Activated CD4-positive, CD25-positive, alpha-beta regulatory T cell treated with anti-CD3 and anti-CD28 coated beads, Interleukin-2, amount 50 U/mL, for 16 hours (primary cell): Measurements from ENCODE around the gene VEGFD.
"Not testable (repeated sequence)": the region's sequence is repeated elsewhere in the genome, so short reads cannot be mapped to it uniquely, and the experiment has no call there.

Experiments
- DNase-seq: peaks from one replicate; pipeline ENCODE4 v3.0.0-alpha.2; 2020; ENCODE audit warnings: low read depth, low spot score

VEGFD gene

DNA sequence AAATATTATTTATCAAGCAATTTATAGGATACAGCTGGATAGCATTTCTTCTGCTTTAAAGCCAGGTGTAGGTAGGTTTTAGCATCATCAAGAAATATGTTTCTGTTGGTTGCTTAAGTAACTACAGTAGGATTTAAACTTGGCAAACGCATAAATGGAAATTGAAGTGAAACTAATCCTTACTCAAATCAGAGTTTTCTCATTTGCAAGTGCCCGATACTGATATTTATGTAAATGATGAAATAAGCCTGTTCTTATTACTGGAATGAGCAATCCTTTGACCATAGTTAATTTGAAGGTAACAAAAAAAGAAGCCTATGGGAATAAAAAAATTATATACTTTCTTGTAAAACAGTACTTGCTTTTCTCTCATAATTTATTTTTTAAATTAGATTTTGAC lies 25.7 kb downstream of the VEGFD start:
- no peak for DNase-seq

DNA sequence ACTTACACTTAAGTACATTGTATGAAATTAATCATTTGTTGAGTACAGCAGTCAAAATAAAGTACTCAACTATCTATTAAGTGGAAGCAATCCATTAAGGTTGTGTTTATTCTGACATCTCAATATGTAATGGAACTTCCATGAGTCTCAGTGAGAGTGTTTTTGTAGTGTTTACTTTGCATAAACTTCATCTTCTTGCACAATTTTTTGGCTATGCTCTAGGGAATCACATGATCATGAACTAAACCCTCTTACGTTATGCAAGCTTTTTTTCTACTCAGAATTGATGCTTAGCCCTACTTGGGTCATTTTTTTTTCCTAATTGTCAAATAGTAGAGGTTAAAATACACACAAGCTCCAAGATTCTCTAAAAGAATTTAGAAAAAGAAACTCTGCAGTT lies 27.8 kb downstream of the VEGFD start:
- no peak for DNase-seq

- no peak for DNase-seq
These were observed 33.8 kb downstream of the VEGFD start for GRCh38 chrX:15350329-15350996.

GRCh38 chrX:15349046-15349445 lies 35.2 kb downstream of the VEGFD start:
- DNase-seq, result no peak

DNA sequence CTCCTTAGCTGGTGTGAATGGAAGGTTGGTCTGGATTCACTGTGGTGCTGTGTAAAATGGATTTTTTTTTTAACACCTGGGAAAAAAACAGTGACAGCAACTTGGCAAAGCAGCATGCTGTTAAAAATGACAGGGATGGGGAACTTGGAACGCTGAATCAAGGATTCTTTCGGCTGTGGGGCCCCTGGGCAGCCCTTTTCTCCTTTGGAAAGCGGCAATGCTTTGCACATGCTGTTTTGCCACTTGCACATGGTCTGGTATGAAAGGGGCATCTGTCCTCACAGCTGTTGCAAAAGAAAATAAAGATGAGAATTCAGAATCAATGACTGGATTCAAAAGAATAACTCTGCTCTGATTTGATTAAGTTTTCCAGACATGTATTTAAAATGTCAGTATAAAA lies 38.2 kb downstream of the VEGFD start:
- no peak for DNase-seq

DNA sequence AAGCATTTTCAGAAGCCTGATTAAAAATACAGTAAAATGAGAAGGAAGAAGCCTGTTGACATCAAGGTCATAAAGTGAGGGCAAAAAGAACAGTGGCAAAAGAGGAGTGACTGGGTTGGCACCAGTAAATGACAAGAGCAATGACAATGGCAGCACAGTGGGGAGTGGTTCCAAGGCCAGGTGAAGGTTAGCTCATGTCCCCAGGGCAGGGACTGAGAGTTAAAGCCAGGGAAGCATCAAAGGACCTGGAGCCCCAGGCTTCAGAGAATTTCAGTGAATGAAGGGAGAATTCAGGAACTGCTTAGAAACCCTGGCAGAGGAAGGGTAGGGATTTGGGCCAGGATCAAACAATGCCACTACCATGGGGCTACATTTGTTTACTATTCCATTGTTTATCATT lies 40.1 kb downstream of the VEGFD start:
- no peak for DNase-seq

GRCh38 chrX:15343075-15343476 lies 41.1 kb downstream of the VEGFD start:
- DNase-seq, result no peak

DNA sequence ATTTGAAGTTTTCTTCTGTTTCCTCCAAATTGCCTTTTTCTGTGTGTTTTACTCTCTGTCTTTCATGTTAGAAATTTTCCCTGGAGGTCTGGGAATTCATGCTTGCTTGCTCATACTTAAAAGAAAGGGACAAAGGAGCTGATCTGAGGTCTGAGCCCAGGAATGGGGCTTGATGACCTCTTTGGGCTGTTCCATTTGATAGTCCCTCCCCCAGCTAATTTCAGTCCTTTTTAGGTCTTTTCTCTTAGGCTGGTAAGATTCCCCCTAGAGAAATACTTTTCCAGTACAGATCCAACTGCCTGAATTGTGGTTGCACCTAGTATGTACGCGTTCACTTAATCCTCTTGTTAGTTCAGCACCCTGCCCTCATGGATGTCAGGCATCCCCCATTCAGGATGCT lies 43.3 kb downstream of the VEGFD start:
- DNase-seq, result no peak

DNA sequence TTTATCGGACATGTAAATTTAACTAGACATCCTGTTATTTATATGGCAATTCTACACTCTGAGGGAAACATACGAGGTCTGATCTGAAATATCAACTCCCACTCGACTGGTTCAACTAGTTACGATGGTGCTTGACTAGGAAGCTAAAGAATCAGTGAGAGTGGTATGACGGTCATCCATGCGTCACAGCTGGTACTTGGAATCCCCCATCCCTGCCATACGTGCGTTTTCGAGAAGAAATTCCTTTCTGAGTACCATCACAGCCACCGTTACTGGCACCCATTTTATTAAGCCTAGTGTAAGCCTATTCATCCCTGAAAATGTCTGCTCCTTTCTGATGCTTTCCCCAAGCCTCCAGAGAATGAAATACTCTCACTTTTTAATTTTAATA lies 48.2 kb downstream of the VEGFD start:
- peak; percentile 10 for DNase-seq

- peak; percentile 85 for DNase-seq
These were observed 48.8 kb downstream of the VEGFD start, which contains the start of gene PIGA for GRCh38 chrX:15335135-15336022. Gene PIGA, minus strand, starts transcription at chrX:15335523. Its CDS starts 3,593 bp downstream, at chrX:15331930.

- no peak for DNase-seq
These were observed 49.7 kb downstream of the VEGFD start for GRCh38 chrX:15334561-15334960.

GRCh38 chrX:15328821-15329220 lies 55.4 kb downstream of the VEGFD start:
- no peak for DNase-seq

DNA sequence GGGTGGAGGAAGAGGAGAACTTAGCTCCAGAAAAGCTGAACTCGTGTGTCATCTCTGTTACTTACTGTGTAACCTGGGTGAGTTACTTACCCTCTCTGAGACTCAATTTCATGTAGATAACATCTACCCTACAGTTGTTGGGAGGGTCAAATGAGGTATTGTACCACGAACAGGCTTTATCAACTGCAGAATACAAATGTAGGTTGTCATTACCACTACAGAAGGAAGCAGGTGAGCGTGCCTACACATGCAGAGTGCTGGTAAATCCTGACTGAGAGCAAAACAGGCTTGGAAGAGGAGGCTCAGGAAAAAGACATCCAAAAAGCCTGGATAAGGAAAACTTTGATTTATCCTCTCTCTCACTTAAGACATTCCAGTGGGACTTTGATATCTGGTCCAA lies 56.1 kb downstream of the VEGFD start:
- DNase-seq, result no peak

DNA sequence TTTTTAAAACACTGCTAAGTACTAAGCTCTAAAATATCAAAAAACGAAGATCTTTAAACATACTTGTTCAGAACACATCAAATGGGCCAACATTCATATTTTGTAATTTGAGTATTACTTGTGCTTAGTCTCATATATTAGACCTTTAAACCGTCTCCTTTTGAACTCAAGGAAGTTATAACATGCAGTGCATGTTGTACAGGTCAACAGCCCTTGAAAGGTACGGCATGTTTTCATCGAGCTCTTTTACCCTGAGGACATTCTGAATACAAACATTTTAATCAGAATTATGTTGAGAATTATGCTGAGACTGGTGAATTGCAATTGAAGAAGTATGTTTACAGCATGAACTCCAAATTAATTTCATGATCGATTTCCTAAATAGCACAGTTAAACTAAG lies 61.7 kb downstream of the VEGFD start:
- DNase-seq, result no peak

DNA sequence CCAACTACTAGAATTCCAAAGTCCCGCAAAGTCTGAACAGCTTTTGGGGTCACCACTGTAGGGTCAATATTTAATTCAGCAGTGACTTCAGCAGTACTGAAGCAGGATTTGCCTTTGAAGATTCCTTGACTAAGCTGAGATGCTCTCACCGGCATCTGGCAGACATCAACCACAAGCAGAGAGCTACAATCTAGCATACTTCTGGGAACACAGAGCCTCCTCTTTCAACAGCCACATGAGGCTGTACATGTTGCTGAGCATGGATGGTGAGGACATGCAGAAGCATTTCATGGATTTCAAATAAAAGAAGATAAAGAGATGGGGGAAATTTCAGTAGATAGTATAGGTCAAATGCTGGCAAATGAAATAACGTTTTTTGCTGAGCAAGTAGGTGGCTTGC lies 62.1 kb downstream of the VEGFD start:
- no peak for DNase-seq

GRCh38 chrX:15321447-15321846 lies 62.8 kb downstream of the VEGFD start:
- no peak for DNase-seq

DNA sequence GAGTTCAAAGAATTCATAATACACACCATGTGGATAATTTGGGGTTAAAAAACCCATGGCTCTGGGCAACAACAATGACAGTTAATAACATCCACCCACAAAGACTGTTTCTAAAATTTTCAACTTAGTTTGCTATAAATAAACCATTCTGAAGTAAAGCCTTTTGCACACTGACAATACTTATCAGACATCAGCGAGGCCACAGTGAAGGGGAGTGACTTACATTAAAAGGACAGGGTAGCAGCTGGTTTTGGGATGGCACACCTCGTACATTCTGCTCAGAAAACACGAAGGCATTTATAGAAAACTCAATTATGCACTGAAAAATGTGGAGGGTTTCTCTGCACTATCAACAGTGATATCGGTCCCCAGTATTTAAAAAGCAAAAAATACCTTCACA lies 63.9 kb downstream of the VEGFD start:
- DNase-seq, result no peak

DNA sequence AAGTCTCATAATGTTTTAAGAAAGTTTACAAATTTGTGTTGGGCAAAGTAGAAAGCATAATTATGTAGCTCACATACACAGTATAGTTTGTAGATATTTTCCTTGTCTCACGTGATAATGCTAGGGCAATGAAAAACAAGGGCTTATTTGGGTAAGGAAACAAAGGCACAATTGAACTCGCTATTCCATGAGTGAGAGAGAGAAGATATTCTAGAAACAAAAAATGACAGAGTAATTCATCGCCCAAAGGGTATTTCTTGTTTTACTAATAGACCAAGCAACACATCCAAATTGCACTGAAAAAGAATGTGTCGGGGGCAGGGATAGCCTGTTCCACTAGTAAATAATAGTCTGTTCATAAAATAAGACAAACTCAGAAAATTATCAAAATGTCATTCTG lies 65.1 kb downstream of the VEGFD start:
- DNase-seq, result no peak

DNA sequence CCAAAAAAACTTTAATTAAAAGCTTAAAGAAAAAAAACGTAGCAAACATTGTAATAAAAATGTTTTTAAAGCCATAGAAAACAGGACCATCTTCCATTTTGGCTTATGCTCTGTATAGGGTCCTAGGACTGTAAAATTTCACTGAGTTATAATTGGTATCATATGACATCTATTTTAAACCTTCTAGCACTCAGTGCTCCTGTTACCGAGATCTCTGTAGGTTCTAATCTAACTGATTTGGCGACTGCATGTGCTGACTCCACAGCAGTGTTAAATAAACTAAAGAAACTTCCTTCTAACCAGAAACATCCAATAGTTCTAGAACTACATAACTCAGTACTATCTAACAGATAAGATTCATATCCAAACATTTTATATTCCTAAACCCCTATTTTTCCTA lies 68.7 kb downstream of the VEGFD start, which contains the start of gene ASB11:
TSS of gene ASB11 (minus strand) at position 132 of the 400 bp plus-strand sequence. CDS start at position 97, 35 bp downstream.
- DNase-seq, result no peak

GRCh38 chrX:15314472-15314871 lies 69.7 kb downstream of the VEGFD start:
- DNase-seq, result no peak

DNA sequence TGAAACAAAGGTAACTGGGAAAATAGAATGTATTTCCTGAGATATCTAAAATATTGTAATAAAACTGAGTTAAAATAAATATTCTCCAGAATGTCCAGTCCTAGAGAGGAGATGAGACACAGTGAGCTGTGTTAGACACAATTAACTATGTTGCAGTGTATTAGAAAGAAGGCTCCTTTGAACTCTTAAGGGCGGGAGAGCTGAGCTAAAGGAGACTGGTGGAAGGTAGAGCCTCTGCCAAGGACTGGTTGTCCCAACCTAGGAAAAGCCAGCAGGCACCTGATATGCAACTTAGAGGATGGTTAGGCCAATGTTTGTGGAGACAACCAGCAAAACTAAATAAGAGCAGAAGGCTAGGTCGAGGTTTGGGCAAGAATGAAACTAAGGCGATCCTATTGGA lies 73.1 kb downstream of the VEGFD start:
- no peak for DNase-seq

- no peak for DNase-seq
These were observed 74.1 kb downstream of the VEGFD start for GRCh38 chrX:15310117-15310516.

DNA sequence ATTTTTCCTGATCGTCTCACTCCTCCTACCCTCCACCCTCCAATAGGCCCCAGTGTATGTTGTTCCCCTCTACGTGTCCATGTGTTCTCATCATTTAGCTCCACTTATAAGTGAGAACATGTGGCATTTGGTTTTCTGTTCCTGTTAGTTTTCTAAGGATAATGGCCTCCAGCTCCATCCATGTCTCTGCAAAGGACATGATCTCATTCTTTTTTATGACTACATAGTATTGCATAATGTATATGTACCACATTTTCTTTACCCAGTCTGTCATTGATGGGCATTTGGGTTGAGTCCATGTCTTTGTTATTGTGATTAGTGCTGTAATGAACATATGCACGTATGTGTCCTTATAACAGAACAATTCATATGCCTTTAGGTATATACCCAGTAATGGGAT lies 78.3 kb downstream of the VEGFD start:
- not testable (repeated sequence) for DNase-seq
